Activated CD8-positive, alpha-beta T cell treated with anti-CD3 and anti-CD28 coated beads for 36 hours (primary cell): ENCODE data around the gene ATP2B2. TPM values are rescaled to one million over a fixed set of nuclear protein-coding genes. Genes with fewer than 3 reads are reported as not detected.

Experiments
- ATAC-seq: fragments of 200-7000 bp; cut with Tn5 transposase; one replicate; pipeline ENCODE4 v1.10.0; 2021; ENCODE audit warnings: mild to moderate bottlenecking, moderate library complexity
- CTCF ChIA-PET: fragments of 350-600 bp; sonication (Branson Sonifier 250); formaldehyde crosslinking; loops from one replicate; lab custom pipeline; 2021; ENCODE audit warnings: antibody characterized with exemption; lab: Charles Lee
- POLR2A ChIA-PET: fragments of 350-600 bp; sonication (Branson Sonifier 250); formaldehyde crosslinking; loops from one replicate; lab custom pipeline; 2021; ENCODE audit warnings: antibody characterized with exemption; lab: Charles Lee
- DNase-seq: peaks from one replicate; pipeline ENCODE4 v3.0.0-alpha.2; 2020
- H3K27ac Mint-ChIP-seq: one replicate; pipeline ENCODE4 v1.8.0; 2021; ENCODE audit warnings: mild to moderate bottlenecking, mixed read lengths
- H3K27me3 Mint-ChIP-seq: one replicate; pipeline ENCODE4 v1.8.0; 2021; ENCODE audit warnings: mixed read lengths
- H3K36me3 Mint-ChIP-seq: one replicate; pipeline ENCODE4 v1.8.0; 2021; ENCODE audit warnings: low read depth, mixed read lengths
- H3K4me1 Mint-ChIP-seq: one replicate; pipeline ENCODE4 v1.8.0; 2021; ENCODE audit warnings: low read depth, mixed read lengths
- H3K4me3 Mint-ChIP-seq: one replicate; pipeline ENCODE4 v1.8.0; 2021; ENCODE audit warnings: mild to moderate bottlenecking, moderate library complexity, mixed read lengths
- H3K9me3 Mint-ChIP-seq: one replicate; pipeline ENCODE4 v1.8.0; 2021; ENCODE audit warnings: mixed read lengths
- CTCF ChIP-seq: fragments of 200-600 bp; IDR thresholded peaks from one replicate; pipeline ENCODE4 v1.8.0; 2022; ENCODE audit warnings: antibody characterized with exemption, mild to moderate bottlenecking
- intact Hi-C: fragments of 100-400 bp; cut with micrococcal nuclease; formaldehyde crosslinking; loops from one replicate; pipeline ENCODE4 v1.10.0; 2022
- total RNA-seq, 2 experiments: library from RNA; stranded (reverse); gene quantifications; one replicate each; pipeline ENCODE4 v1.2.3, GENCODE V29; 2021

ATP2B2 gene
- total RNA-seq, 2 experiments from 2014 or later, result not detected

GRCh38 chr3:10356461-10356981 is 148.9 kb downstream of the ATP2B2 start:
- ATAC-seq (no peak), DNase-seq (no peak)
- Mint-ChIP-seq H3K27me3 (peaks cover 5% of the 10 kb centered on the region), H3K9me3 (no peaks in the 10 kb centered on the region), H3K36me3 (no peaks in the 10 kb centered on the region), H3K27ac (no peak overlapping the region), H3K4me1 (no peaks in the 10 kb centered on the region), H3K4me3 (no peak overlapping the region)
- ChIA-PET POLR2A (no interaction called here), CTCF (no interaction called here)
- intact Hi-C loops, result no loop called here
- no peak for TF ChIP-seq CTCF

- DNase-seq (no peak), ATAC-seq (no peak)
- H3K27me3 Mint-ChIP-seq, result peaks cover 2% of the 10 kb centered on the region
- no peaks in the 10 kb centered on the region for H3K9me3 Mint-ChIP-seq
- H3K36me3 Mint-ChIP-seq, result no peaks in the 10 kb centered on the region
- ChIA-PET CTCF (no interaction called here), POLR2A (no interaction called here)
- TF ChIP-seq CTCF, result no peak
- no peaks in the 10 kb centered on the region for H3K4me1 Mint-ChIP-seq
- no peak overlapping the region for H3K27ac Mint-ChIP-seq
- H3K4me3 Mint-ChIP-seq, result no peak overlapping the region
- intact Hi-C loops, result no loop called here
Observed at GRCh38 chr3:10354361-10355015, 150.9 kb downstream of the ATP2B2 start.

- Mint-ChIP-seq H3K4me3 (no peak overlapping the region), H3K36me3 (no peaks in the 10 kb centered on the region), H3K9me3 (no peaks in the 10 kb centered on the region), H3K27ac (no peak overlapping the region), H3K4me1 (no peaks in the 10 kb centered on the region), H3K27me3 (peaks cover 2% of the 10 kb centered on the region)
- intact Hi-C loops, result no loop called here
- ChIA-PET POLR2A (interaction anchor here (0.5 kb wide), 1 partner anchor 656 kb away, joined by 3 read pairs; no protein-coding TSS in a partner anchor), CTCF (no interaction called here)
- TF ChIP-seq CTCF, result no peak
- ATAC-seq, result no peak
- DNase-seq, result no peak
Observed at GRCh38 chr3:10353661-10354360, 151.6 kb downstream of the ATP2B2 start.

GRCh38 chr3:10353160-10353559 is 152.2 kb downstream of the ATP2B2 start:
- no peak for DNase-seq
- Mint-ChIP-seq H3K27me3 (peaks cover 2% of the 10 kb centered on the region), H3K27ac (no peak overlapping the region), H3K36me3 (no peaks in the 10 kb centered on the region), H3K4me3 (no peak overlapping the region), H3K4me1 (no peaks in the 10 kb centered on the region), H3K9me3 (no peaks in the 10 kb centered on the region)
- no peak for ATAC-seq
- intact Hi-C loops, result no loop called here
- ChIA-PET POLR2A (no interaction called here), CTCF (no interaction called here)
- TF ChIP-seq CTCF, result no peak
